MCF 10A (cell line): Measurements from ENCODE around the gene PPP6R2. TPM values are rescaled to one million over a fixed set of nuclear protein-coding genes. Genes with fewer than 3 reads are reported as not detected.

Experiments
- Bru-seq: library from RNA; stranded (reverse); fragments of 400-500 nt; gene quantifications from one replicate; lab custom pipeline; 2021; lab: Mats Ljungman, UMichigan
- BruChase-seq, 2 experiments: library from RNA; stranded (reverse); fragments of 400-500 nt; gene quantifications; one replicate each; lab custom pipeline; 2021; lab: Mats Ljungman, UMichigan
- BruUV-seq: library from RNA; stranded (reverse); fragments of 400-500 nt; replicated peaks from 2 replicates; lab custom pipeline; 2021; lab: Mats Ljungman, UMichigan
- CTCF ChIA-PET: fragments of 300-600 bp; sonication (Branson Sonifier 250); formaldehyde crosslinking; extraction: SDS; loops from one replicate; lab custom pipeline; 2021; ENCODE audit warnings: antibody characterized with exemption, inconsistent platforms; lab: Yijun Ruan, JAX
- POLR2A ChIA-PET: fragments of 300-600, 350-650 bp; sonication (Branson Sonifier 250); formaldehyde crosslinking; extraction: SDS; loops from one replicate; lab custom pipeline; 2020; ENCODE audit warnings: antibody characterized with exemption, inconsistent platforms; lab: Yijun Ruan, JAX
- DNase-seq: peaks from one replicate; pipeline ENCODE4 v3.0.0-alpha.2; 2018; ENCODE audit not compliant: unreplicated experiment
- H3K27ac Mint-ChIP-seq: one replicate; pipeline ENCODE4 v1.8.0; 2022; ENCODE audit warnings: mild to moderate bottlenecking, low read depth, mixed read lengths; ENCODE audit not compliant: unreplicated experiment
- H3K27me3 Mint-ChIP-seq: one replicate; pipeline ENCODE4 v1.8.0; 2022; ENCODE audit warnings: mixed read lengths; ENCODE audit not compliant: insufficient read depth, unreplicated experiment
- H3K36me3 Mint-ChIP-seq: one replicate; pipeline ENCODE4 v1.8.0; 2022; ENCODE audit warnings: mild to moderate bottlenecking, moderate library complexity, mixed read lengths; ENCODE audit not compliant: insufficient read depth, unreplicated experiment
- H3K4me1 Mint-ChIP-seq: one replicate; pipeline ENCODE4 v1.8.0; 2022; ENCODE audit warnings: mixed read lengths; ENCODE audit not compliant: insufficient read depth, unreplicated experiment
- H3K4me3 Mint-ChIP-seq: one replicate; pipeline ENCODE4 v1.8.0; 2022; ENCODE audit warnings: mild to moderate bottlenecking, moderate library complexity, mixed read lengths; ENCODE audit not compliant: unreplicated experiment
- H3K9me3 Mint-ChIP-seq: one replicate; pipeline ENCODE4 v1.8.0; 2022; ENCODE audit warnings: mixed read lengths; ENCODE audit not compliant: unreplicated experiment
- CTCF ChIP-seq: fragments of 200-600 bp; IDR thresholded peaks from one replicate; pipeline ENCODE4 v1.8.0; 2022; ENCODE audit warnings: antibody characterized with exemption, mild to moderate bottlenecking; ENCODE audit not compliant: unreplicated experiment
- intact Hi-C: fragments of 100-400 bp; cut with micrococcal nuclease; formaldehyde crosslinking; loops from 2 replicates; pipeline ENCODE4 v1.14.1; 2022
- long read RNA-seq: library from polyadenylated mRNA; stranded (forward); transcript quantifications from one replicate; pipeline ENCODE4 v2.0.0, GENCODE V29; 2022
- total RNA-seq: library from RNA; stranded (reverse); gene quantifications from 2 replicates; pipeline ENCODE4 v1.2.3, GENCODE V29; 2022

The PPP6R2 gene
- 28.4 and 30.1 TPM in 2 replicates for total RNA-seq
- percentile 70 among the genes with signal in this experiment for Bru-seq, nascent RNA
- BruChase-seq, experiment 1, labeled RNA remaining after a 6-hour chase, result percentile 74 among the genes with signal in this experiment
- percentile 72 among the genes with signal in this experiment for BruChase-seq, experiment 2, labeled RNA remaining after a 2-hour chase
- long read RNA-seq, full-length matches to known transcripts, result 17 of 52 reads
- long read RNA-seq, partial matches to known transcripts, result 9 of 52 reads
- long read RNA-seq, other reads (novel, unspliced or antisense), result 26 of 52 reads

GRCh38 chr22:50342651-50343540 is at the start of gene PPP6R2:
Gene PPP6R2 (plus strand): TSS chr22:50343327. CDS start chr22:50393909, 50,582 bp downstream.
- intact Hi-C loops, result loop anchor here (1.0 to 5.0 kb wide), 7 partner anchors 60 to 278 kb away; no protein-coding TSS in a partner anchor
- H3K27me3 Mint-ChIP-seq, result no peaks in the 10 kb centered on the region
- H3K4me1 Mint-ChIP-seq, result no peaks in the 10 kb centered on the region
- CTCF ChIA-PET, result interaction anchor here (0.6 to 2.6 kb wide), 14 partner anchors 10 to 395 kb away, joined by 3 to 24 read pairs (median 4); partner anchors contain the start of genes ACR, DENND6B, HDAC10 and PLXNB2
- H3K4me3 Mint-ChIP-seq, result peak within 1 kb of the TSS; percentile 69
- no TSS peak for BruUV-seq
- POLR2A ChIA-PET, result interaction anchor here (0.7 to 2.9 kb wide), 8 partner anchors 10 to 101 kb away, joined by 3 to 26 read pairs (median 4); partner anchors contain the start of gene HDAC10
- H3K9me3 Mint-ChIP-seq, result no peaks in the 10 kb centered on the region
- no peaks in the 10 kb centered on the region for H3K36me3 Mint-ChIP-seq
- peak; percentile 60 for DNase-seq
- H3K27ac Mint-ChIP-seq, result no peak within 1 kb of the TSS
- no peak for TF ChIP-seq CTCF

GRCh38 chr22:50293441-50294318 is 49.4 kb upstream of the PPP6R2 start:
- no peaks in the 10 kb centered on the region for H3K9me3 Mint-ChIP-seq
- POLR2A ChIA-PET, result interaction anchor here (0.5 to 5.9 kb wide), 5 partner anchors 11 to 283 kb away, joined by 3 to 73 read pairs (median 3); partner anchors contain the start of gene PLXNB2
- no peak for TF ChIP-seq CTCF
- peak; percentile 47 for DNase-seq
- H3K4me1 Mint-ChIP-seq, result peaks cover 13% of the 10 kb centered on the region
- no TSS peak for BruUV-seq
- CTCF ChIA-PET, result interaction anchor here (0.6 to 1.6 kb wide), 7 partner anchors 10 to 40 kb away, joined by 3 to 6 read pairs (median 3); no protein-coding TSS in a partner anchor
- H3K36me3 Mint-ChIP-seq, result peaks cover 39% of the 10 kb centered on the region
- H3K27me3 Mint-ChIP-seq, result no peaks in the 10 kb centered on the region
- H3K27ac Mint-ChIP-seq, result no peak overlapping the region
- intact Hi-C loops, result no loop called here
- no peak overlapping the region for H3K4me3 Mint-ChIP-seq

- intact Hi-C loops, result no loop called here
- Mint-ChIP-seq H3K27ac (no peak overlapping the region), H3K27me3 (no peaks in the 10 kb centered on the region), H3K36me3 (peaks cover 33% of the 10 kb centered on the region), H3K4me3 (no peak overlapping the region), H3K4me1 (peaks cover 13% of the 10 kb centered on the region), H3K9me3 (no peaks in the 10 kb centered on the region)
- POLR2A ChIA-PET, result interaction anchor here (0.5 to 5.9 kb wide), 5 partner anchors 10 to 283 kb away, joined by 3 to 73 read pairs (median 3); partner anchors contain the start of gene PLXNB2
- DNase-seq, result no peak
- CTCF ChIA-PET, result interaction anchor here (0.7 to 1.6 kb wide), 4 partner anchors 10 to 41 kb away, joined by 3 to 6 read pairs (median 4); no protein-coding TSS in a partner anchor
- no TSS peak for BruUV-seq
- no peak for TF ChIP-seq CTCF
Observed at GRCh38 chr22:50294319-50294656, 48.8 kb upstream of the PPP6R2 start.
